SK-N-SH (cell line): Measurements from ENCODE around the gene HSFX3. TPM values are rescaled to one million over a fixed set of nuclear protein-coding genes. Genes with fewer than 3 reads are reported as not detected.

Experiments used
- CTCF ChIA-PET: fragments of 300-600, 350-600 bp; formaldehyde crosslinking; extraction: SDS; loops from one replicate; lab custom pipeline; 2021; lab: Yijun Ruan, JAX
- POLR2A ChIA-PET: fragments of 350-600 bp; sonication (Branson Sonifier 250); formaldehyde crosslinking; extraction: SDS; loops from one replicate; lab custom pipeline; 2020; ENCODE audit warnings: antibody characterized with exemption, inconsistent platforms; lab: Yijun Ruan, JAX
- DNase-seq: peaks from one replicate; pipeline ENCODE4 v3.0.0; 2012
- H2AFZ ChIP-seq: fragments of 200-600 bp; sonication (generic); 2 replicates; pipeline ENCODE4 v1.8.1; 2016; ENCODE audit warnings: antibody characterized with exemption, mild to moderate bottlenecking, low read depth
- H3F3A ChIP-seq: fragments of 200-600 bp; sonication (generic); replicated peaks from 2 replicates; pipeline ENCODE3; 2016; ENCODE audit warnings: antibody characterized with exemption, mild to moderate bottlenecking; ENCODE audit not compliant: insufficient read depth
- H3K27ac ChIP-seq, 2 experiments: fragments of 200-500 bp in 1 of 2; fragments of 200-600 bp in 1 of 2; sonication (Bioruptor generic) in 1 of 2; sonication (generic), shearing (Covaris generic) in 1 of 2; 2 replicates each; pipeline versions ENCODE4 v1.5.1 to v1.6.1; 2014 to 2016; ENCODE audit warnings: low read depth in 2 of 2, inconsistent platforms in 1 of 2, low read length in 1 of 2, mild to moderate bottlenecking in 1 of 2, mixed read lengths in 1 of 2
- H3K27me3 ChIP-seq: fragments of 200-600 bp; sonication (generic), shearing (Covaris generic); 2 replicates; pipeline ENCODE4 v1.6.1; 2016; ENCODE audit warnings: mixed run types; ENCODE audit not compliant: insufficient read depth
- H3K36me3 ChIP-seq, 2 experiments: fragments of 200-500 bp in 1 of 2; fragments of 200-600 bp in 1 of 2; sonication (Bioruptor generic) in 1 of 2; sonication (generic) in 1 of 2; replicated peaks in 1 of 2; 2 replicates each; pipeline versions ENCODE3 to v1.5.1; 2014 to 2016; ENCODE audit warnings: low read length in 1 of 2, mild to moderate bottlenecking in 1 of 2; ENCODE audit not compliant: insufficient read depth in 2 of 2, control insufficient read depth in 1 of 2
- H3K4me1 ChIP-seq, 2 experiments: fragments of 200-500 bp in 1 of 2; fragments of 200-600 bp in 1 of 2; sonication (Bioruptor generic) in 1 of 2; sonication (generic), shearing (Covaris generic) in 1 of 2; 2 replicates each; pipeline versions ENCODE4 v1.5.1 to v1.6.1; 2014 to 2016; ENCODE audit warnings: low read depth in 1 of 2, low read length in 1 of 2, mixed run types in 1 of 2; ENCODE audit not compliant: insufficient read depth in 2 of 2, control insufficient read depth in 1 of 2
- H3K4me2 ChIP-seq: fragments of 200-600 bp; sonication (generic), shearing (Covaris generic); 2 replicates; pipeline ENCODE4 v1.6.1; 2017; ENCODE audit warnings: mixed run types
- H3K4me3 ChIP-seq, 2 experiments: fragments of 200-500 bp in 1 of 2; fragments of 200-600 bp in 1 of 2; sonication (Bioruptor generic) in 1 of 2; sonication (generic), shearing (Covaris generic) in 1 of 2; 2 replicates each; pipeline versions ENCODE4 v1.5.1 to v1.8.1; 2014 to 2016; ENCODE audit warnings: low read depth in 2 of 2, inconsistent platforms in 1 of 2, low read length in 1 of 2, mild to moderate bottlenecking in 1 of 2, mixed read lengths in 1 of 2, moderate library complexity in 1 of 2
- H3K79me2 ChIP-seq: fragments of 200-600 bp; sonication (generic); 2 replicates; pipeline ENCODE4 v1.8.1; 2017; ENCODE audit warnings: mild to moderate bottlenecking; ENCODE audit not compliant: insufficient read depth
- H3K9ac ChIP-seq: fragments of 200-600 bp; sonication (generic); 2 replicates; pipeline ENCODE4 v1.6.1; 2017; ENCODE audit warnings: mixed run types
- H3K9me2 ChIP-seq: fragments of 200-600 bp; sonication (generic); 2 replicates; pipeline ENCODE4 v1.6.1; 2017; ENCODE audit warnings: mixed run types
- H3K9me3 ChIP-seq: fragments of 200-600 bp; sonication (generic); 2 replicates; pipeline ENCODE4 v1.6.1; 2017; ENCODE audit warnings: mixed run types, mild to moderate bottlenecking, moderate library complexity
- H4K20me1 ChIP-seq: fragments of 200-600 bp; sonication (generic); 2 replicates; pipeline ENCODE4 v1.6.1; 2017; ENCODE audit warnings: mild to moderate bottlenecking, mixed run types; ENCODE audit not compliant: insufficient read depth
- CHD2 ChIP-seq: fragments of 150-350 bp; IDR thresholded peaks from 2 replicates; pipeline ENCODE4 v1.6.1; 2018; ENCODE audit warnings: low read length; ENCODE audit not compliant: partially characterized antibody
- CTCF ChIP-seq: fragments of 200-600 bp; sonication (generic); IDR thresholded peaks from 2 replicates; pipeline ENCODE4 v1.6.1; 2017; ENCODE audit warnings: antibody characterized with exemption, mild to moderate bottlenecking, moderate library complexity
- IRF3 ChIP-seq: fragments of 150-350 bp; IDR thresholded peaks from 2 replicates; pipeline ENCODE4 v1.6.1; 2016; ENCODE audit warnings: mild to moderate bottlenecking, low read depth, low read length
- JUND ChIP-seq: IDR thresholded peaks from 2 replicates; pipeline ENCODE4 v1.4.0; 2012
- RAD21 ChIP-seq: IDR thresholded peaks from 2 replicates; pipeline ENCODE4 v1.6.1; 2012; ENCODE audit warnings: mild to moderate bottlenecking, low read length
- SMC3 ChIP-seq: IDR thresholded peaks from 2 replicates; pipeline ENCODE4 v1.6.1; 2012; ENCODE audit warnings: low read depth, low read length, improper control_type of control experiment
- TCF12 ChIP-seq: IDR thresholded peaks from 2 replicates; pipeline ENCODE4 v1.4.0; 2012
- TEAD4 ChIP-seq: IDR thresholded peaks from 2 replicates; pipeline ENCODE4 v1.4.0; 2012; ENCODE audit warnings: mild to moderate bottlenecking, borderline replicate concordance; ENCODE audit not compliant: insufficient read depth
- WGBS: methylation state at CpG from one replicate; pipeline ENCODE4 v1.1.6; 2017; ENCODE audit warnings: low lambda C conversion rate; 5-methylcytosine and 5-hydroxymethylcytosine counted together
- polyA plus RNA-seq, 3 experiments: library from polyadenylated mRNA; depleted of rRNA; stranded (reverse); fragments of >200 nt; gene quantifications; 2 replicates each; pipeline ENCODE4 v1.2.3, GENCODE V29; 2012

HSFX3 gene
- polyA plus RNA-seq, 1 of the 3 experiments (the other 2 are of a cell fraction) = not detected

DNA sequence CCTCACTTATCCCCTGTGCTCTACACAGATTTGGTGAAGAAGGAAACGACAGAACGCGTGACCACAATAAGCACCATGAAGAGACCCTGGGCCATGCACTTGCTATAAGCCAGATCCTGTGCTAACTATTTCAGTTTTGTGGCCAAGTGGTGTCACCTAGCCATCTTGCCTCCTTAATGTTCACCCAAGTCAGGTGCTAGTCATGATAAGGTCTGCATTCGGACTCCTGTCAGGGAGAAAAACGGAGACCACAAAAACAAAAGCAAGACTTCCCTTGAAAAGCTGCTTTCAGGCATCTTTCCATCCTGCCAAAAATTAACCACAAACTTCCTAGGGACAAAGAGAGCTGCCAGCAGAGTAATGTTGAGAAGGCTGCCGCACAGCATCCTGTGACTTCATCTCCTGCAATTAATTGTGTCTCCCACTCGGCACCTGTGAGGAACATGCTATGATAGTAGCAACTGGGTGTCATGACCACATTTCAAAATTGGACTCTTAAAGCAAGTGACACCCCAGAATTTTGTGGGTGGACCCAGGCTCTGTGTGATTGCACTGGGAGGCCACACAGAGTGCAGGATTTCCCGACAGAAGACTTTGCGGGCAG is 35.8 kb downstream of the HSFX3 start:
- Histone ChIP-seq H3F3A (no peaks in the 10 kb centered on the region), H3K9ac (no peak overlapping the region), H3K36me3 (no peaks in the 10 kb centered on the region), H3K4me3 (no peak overlapping the region), H3K4me1 (no peaks in the 10 kb centered on the region; a peak in 1 of 4 replicates), H3K79me2 (no peaks in the 10 kb centered on the region), H2AFZ (no peak overlapping the region), H3K9me3 (no peaks in the 10 kb centered on the region), H4K20me1 (no peaks in the 10 kb centered on the region), H3K27me3 (no peaks in the 10 kb centered on the region), H3K9me2 (no peaks in the 10 kb centered on the region), H3K4me2 (no peak overlapping the region), H3K27ac (no peak overlapping the region)
- WGBS = 59% methylated on average over 9 of the region's 9 CpGs
- DNase-seq = no peak
- ChIA-PET POLR2A (no interaction called here), CTCF (interaction anchor here (0.7 to 3.7 kb wide), 2 partner anchors 8 to 9 kb away, joined by 3 to 25 read pairs; partner anchors contain the start of gene IDS)
- TF ChIP-seq TEAD4 (no peak), TCF12 (no peak)

- Histone ChIP-seq H3K4me2 (no peak overlapping the region), H3K9ac (no peak overlapping the region), H3K27me3 (0 out of 2 replicates have a peak, but pooled peaks cover 5% of the 10 kb centered on the region), H3K4me3 (no peak overlapping the region), H2AFZ (0 out of 2 replicates have a peak overlapping the region, but pooled peaks have one; percentile 9), H3K36me3 (no peaks in the 10 kb centered on the region), H3K9me2 (no peaks in the 10 kb centered on the region), H3K79me2 (no peaks in the 10 kb centered on the region), H3K4me1 (no peaks in the 10 kb centered on the region; a peak in 1 of 4 replicates), H4K20me1 (no peaks in the 10 kb centered on the region), H3K27ac (no peak overlapping the region), H3F3A (no peaks in the 10 kb centered on the region), H3K9me3 (no peaks in the 10 kb centered on the region)
- DNase-seq = peak; percentile 58
- 44% methylated on average over 4 of the region's 4 CpGs for WGBS
- TF ChIP-seq CHD2 = no peak
- no peak for TF ChIP-seq IRF3
- TF ChIP-seq JUND = no peak
- TF ChIP-seq SMC3 = peak; percentile 55
- peak; percentile 72 for TF ChIP-seq CTCF
- peak; percentile 62 for TF ChIP-seq RAD21
- ChIA-PET POLR2A (interaction anchor here (0.8 to 1.0 kb wide), 3 partner anchors 9 to 29 kb away, joined by 3 to 5 read pairs (median 4); no protein-coding TSS in a partner anchor), CTCF (interaction anchor here (0.5 to 3.7 kb wide), 13 partner anchors 9 to 405 kb away, joined by 3 to 25 read pairs (median 4); no protein-coding TSS in a partner anchor)
Measured at GRCh38 chrX:149512225-149512885, 37.4 kb downstream of the HSFX3 start.
